Measurements from ENCODE around the gene CDC42.
A peak's percentile ranks its signal among the peaks of the same experiment; 100 is the strongest.

CDC42 gene

GRCh38 chr1:22074803-22075202 lies 22.3 kb downstream of the CDC42 start:
- H3K27ac ChIP-seq, result no peak overlapping the region
- TF ChIP-seq CTCF (conservative IDR thresholded peaks at IDR 0.05) (no peak), ZFX (IDR thresholded peaks at IDR 0.05) (no peak)

GRCh38 chr1:22075718-22076117 lies 23.2 kb downstream of the CDC42 start:
- H3K27ac ChIP-seq, result peak overlapping the region; percentile 44
- no peak for TF ChIP-seq ZFX (IDR thresholded peaks at IDR 0.05)
- TF ChIP-seq CTCF (conservative IDR thresholded peaks at IDR 0.05), result no peak

GRCh38 chr1:22076346-22076745 lies 23.8 kb downstream of the CDC42 start:
- no peak for TF ChIP-seq CTCF (conservative IDR thresholded peaks at IDR 0.05)
- no peak for TF ChIP-seq ZFX (IDR thresholded peaks at IDR 0.05)
- peak overlapping the region; percentile 44 for H3K27ac ChIP-seq

- no peak overlapping the region for H3K27ac ChIP-seq
- TF ChIP-seq CTCF (conservative IDR thresholded peaks at IDR 0.05), result no peak
- no peak for TF ChIP-seq ZFX (IDR thresholded peaks at IDR 0.05)
Observed at GRCh38 chr1:22077728-22078127, 25.2 kb downstream of the CDC42 start.

GRCh38 chr1:22078133-22078532 lies 25.6 kb downstream of the CDC42 start:
- no peak overlapping the region for H3K27ac ChIP-seq
- no peak for TF ChIP-seq CTCF (conservative IDR thresholded peaks at IDR 0.05)
- no peak for TF ChIP-seq ZFX (IDR thresholded peaks at IDR 0.05)

GRCh38 chr1:22080191-22080590 lies 27.7 kb downstream of the CDC42 start:
- TF ChIP-seq CTCF (conservative IDR thresholded peaks at IDR 0.05), result no peak
- TF ChIP-seq ZFX (IDR thresholded peaks at IDR 0.05), result no peak

GRCh38 chr1:22088331-22088730 lies 35.8 kb downstream of the CDC42 start:
- H3K27ac ChIP-seq, result no peak overlapping the region
- TF ChIP-seq CTCF (conservative IDR thresholded peaks at IDR 0.05), result no peak

More at GRCh38 chr1:22080191-22080590, 27.7 kb downstream of the CDC42 start:
- H3K27ac ChIP-seq, result no peak overlapping the region

All from C4-2B (cell line).